HG02763 (cell line): ENCODE data around the gene GSTM4.

Source experiments
- ATAC-seq: cut with Tn5 transposase; IDR thresholded peaks from one replicate; pipeline ENCODE4 v1.9.1; 2021; ENCODE audit warnings: mild to moderate bottlenecking, moderate library complexity; ENCODE audit not compliant: unreplicated experiment

Gene GSTM4

DNA sequence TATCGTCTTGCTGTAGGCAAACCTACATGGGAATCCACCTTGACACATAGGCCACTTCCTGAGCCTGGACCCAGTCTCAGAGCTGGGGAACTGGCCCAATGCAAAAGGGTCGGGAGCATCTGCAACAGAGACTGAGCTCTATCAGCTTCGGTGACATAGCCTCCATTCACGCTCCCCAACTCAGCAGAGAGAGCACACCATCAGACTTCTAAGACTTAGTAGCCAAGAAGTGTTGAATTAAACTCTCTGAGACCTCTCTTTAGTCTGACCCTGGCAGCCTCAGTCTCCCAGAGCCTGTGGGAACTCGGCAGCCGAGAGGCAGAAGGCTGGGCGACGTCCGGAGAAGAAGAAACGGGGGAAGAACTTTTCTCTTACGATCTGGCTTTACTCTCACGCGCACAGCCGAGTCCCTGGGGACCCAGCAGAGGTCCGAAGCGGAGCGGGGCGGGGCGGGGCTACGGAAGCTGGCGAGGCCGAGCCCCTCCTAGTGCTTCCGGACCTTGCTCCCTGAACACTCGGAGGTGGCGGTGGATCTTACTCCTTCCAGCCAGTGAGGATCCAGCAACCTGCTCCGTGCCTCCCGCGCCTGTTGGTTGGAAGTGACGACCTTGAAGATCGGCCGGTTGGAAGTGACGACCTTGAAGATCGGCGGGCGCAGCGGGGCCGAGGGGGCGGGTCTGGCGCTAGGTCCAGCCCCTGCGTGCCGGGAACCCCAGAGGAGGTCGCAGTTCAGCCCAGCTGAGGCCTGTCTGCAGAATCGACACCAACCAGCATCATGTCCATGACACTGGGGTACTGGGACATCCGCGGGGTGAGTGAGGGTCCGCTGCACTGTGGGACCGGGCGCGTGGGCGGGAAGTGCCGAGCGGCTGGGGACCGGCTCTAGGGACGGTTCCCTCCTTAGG lies at the start of gene GSTM4:
Gene GSTM4, plus strand, starts transcription at position 485 of the 905 bp plus-strand sequence. Its CDS starts 291 bp downstream, at position 776.
- peak; percentile 87 for ATAC-seq

- no peak for ATAC-seq
Measured at GRCh38 chr1:109609881-109610280, 46.0 kb upstream of the GSTM4 start.

GRCh38 chr1:109610609-109611307 lies 45.1 kb upstream of the GSTM4 start:
- ATAC-seq: no peak

DNA sequence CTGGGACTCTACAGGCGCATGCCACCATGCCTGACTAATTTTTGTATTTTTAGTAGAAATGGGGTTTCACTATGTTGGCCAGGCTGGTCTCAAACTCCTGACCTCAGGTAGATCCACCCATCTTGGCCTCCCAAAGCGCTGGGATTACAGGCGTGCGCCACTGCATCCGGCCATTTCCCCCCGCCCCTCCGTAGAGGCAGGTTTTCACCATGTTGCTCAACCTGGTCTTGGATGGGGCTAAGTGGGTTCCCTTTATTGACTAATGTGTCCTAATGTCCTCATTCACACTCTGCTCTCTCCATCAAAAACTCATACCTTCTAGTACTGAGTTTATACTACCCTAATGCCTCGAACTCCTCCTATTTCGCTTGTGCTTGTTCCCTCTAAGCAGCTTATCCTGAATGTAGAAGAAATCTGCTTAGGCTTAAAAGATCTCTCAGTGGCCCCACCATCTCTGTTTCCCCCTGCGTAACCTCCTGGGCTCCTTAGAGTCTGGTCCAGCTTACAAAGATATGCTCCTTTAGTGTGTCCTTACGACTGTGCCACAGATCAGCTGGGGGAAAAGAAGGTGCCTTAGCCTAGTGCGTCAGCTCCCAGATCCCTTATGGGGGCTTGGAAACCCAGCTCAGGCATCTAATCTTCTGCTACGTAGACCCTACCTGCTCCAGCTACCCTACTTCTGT lies 44.5 kb upstream of the GSTM4 start:
- ATAC-seq: no peak

DNA sequence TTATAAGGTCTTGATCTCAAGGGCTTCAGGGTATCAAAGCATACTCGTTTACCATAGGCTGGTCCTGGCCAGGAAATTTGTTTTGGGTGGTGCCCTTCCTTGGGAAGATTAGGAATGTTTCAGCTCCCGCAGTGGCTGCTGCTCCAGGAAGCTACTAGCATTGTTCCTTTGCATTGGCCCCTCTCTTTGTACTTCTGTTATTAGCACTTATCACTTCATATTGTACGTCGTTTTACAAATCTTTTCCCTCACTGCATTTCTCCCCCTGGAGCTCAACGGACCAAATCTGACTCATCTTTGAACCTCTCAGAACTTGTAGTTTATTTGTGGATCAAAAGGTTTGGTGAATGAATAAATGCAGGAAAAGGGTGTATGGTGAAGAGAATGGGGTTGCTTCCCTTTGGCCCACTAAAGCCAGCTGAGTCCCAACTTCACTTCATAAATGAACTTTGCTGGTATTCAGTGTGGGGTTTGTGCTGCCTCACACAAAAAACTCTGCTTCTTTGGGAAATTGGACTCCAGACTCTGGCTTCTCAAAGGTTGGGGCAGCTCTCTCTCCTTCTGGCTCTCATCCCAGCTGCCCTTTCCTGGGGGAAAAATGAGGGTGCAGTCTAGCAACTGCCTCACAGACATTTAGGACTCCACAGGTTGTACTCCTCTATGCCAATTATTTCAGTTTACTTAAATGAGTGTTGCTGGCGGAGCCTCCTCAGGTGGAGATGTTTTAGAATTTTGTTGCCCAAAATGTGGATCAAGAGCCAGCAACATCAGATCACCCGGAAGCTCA lies 42.3 kb upstream of the GSTM4 start:
- ATAC-seq: no peak

DNA sequence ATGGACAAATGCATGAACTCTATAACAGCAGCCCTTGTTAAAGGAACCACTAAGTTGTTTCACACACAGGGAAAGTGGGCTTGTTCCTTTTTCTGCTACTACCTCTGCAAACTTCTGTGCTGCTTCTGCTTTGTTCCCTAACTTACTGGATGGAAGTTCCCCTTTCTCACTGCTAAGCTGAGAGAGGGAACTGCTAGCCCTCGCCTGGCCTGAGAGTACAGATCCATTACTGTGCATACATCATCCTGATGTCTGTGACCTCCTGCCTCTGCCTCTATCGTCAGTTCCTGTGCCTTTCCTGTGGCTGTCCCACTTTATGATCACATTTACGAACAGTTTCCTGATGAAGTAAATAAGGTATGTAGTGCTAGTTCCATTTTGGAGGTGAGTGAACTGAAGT lies 40.0 kb upstream of the GSTM4 start:
- ATAC-seq: no peak

- ATAC-seq: no peak
Measured at GRCh38 chr1:109616391-109616790, 39.5 kb upstream of the GSTM4 start.

DNA sequence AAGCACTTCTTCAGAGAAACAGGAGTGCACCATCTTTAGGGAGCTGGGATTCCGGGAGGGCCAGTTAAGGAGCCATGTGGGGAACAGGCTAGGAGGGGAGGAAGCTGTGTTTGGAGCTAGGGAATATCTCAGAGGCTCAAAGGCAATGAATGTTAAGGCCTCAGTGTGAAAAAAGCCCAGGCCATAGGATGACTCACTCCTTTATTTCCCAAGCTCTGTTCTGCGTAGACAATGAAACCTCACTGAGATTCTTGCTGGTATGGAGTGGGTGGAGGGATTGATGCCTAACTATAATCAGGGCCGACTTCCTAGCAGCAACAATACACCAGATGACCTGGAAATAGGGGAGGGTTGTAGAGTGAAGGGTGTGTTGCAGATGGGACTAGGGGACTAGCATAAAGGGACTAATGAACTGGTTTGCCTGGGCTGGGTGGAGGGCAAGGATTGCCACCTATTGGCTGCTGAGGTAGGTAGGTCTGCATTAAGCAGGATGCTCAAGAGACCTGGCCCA lies 38.6 kb upstream of the GSTM4 start:
- ATAC-seq: no peak

DNA sequence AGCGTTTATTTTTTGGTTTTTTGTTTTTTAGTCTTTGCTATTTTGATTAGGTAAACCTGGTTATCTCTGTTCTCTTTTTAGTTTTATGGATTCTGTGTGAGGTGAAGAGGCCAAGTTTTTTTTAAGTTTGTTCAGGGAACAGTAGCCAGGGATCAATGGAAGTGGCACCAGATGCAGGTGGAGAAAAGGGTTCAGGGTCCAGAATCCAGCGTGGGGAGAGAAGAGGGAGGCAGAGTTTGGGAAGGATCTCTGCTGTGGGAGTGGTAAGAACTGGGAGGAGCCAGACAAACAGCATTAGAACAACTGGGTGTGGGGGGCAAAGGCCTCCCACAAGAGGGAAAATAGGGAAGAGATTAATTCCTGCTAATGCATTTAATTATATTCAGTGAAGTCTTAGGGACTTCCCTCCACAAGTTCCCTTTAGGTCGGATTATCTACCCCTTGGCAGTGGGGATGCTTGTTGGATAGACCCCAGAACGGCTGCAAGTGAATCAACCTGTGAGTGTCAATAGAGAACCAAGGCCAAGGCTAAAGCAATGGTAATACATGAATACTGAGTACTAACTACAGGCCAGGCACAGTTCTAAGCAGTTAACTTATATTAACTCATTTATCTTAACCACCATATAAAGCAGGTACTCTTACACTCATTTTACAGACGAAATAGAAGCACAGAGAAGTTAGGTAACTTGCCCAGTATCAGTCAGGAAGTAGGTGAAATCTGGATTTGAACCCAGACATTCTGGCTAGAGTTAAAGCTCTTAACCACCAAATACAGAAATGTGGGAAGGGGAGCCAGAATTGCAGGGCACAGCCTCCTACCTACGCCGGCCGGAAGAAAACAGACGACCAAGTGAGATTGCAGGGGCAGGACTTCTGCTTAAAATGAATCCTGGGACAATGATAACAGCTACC lies 37.0 kb upstream of the GSTM4 start:
- ATAC-seq: no peak

- peak; percentile 41 for ATAC-seq
Measured at GRCh38 chr1:109619576-109620400, 36.1 kb upstream of the GSTM4 start, which contains the start of the genes AMPD2 and GNAT2. AMPD2 (plus strand) TSS chr1:109619837; CDS start chr1:109621176, 1,339 bp downstream. GNAT2 (minus strand) TSS chr1:109619616; CDS start chr1:109612870, 6,746 bp downstream.

GRCh38 chr1:109620401-109620791 lies 35.5 kb upstream of the GSTM4 start:
- no peak for ATAC-seq

GRCh38 chr1:109620841-109621286 lies 35.0 kb upstream of the GSTM4 start:
- ATAC-seq: peak; percentile 81

- no peak for ATAC-seq
Measured at GRCh38 chr1:109621379-109622136, 34.3 kb upstream of the GSTM4 start.

- no peak for ATAC-seq
Measured at GRCh38 chr1:109622137-109622892, 33.6 kb upstream of the GSTM4 start.

DNA sequence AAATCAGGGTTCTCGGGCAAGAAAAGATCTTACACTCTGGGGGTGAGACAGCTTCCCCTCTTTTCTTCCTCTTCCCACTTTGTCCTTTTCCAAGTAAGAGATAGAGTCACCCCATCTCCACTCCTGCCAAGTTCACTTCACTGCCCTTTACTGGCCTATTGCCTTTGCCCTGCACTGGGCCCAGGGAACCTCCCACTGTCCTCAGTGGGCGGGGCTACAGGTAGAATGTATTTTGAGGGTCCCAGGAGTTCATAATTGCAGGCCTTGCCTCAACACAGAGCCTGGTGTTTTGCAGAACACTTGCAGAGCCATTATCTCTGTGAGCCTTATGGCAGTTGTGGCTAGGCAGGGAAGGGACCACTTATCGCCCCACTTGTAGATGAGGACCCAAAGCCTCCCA lies 33.0 kb upstream of the GSTM4 start:
- ATAC-seq: no peak

GRCh38 chr1:109623601-109624161 lies 32.2 kb upstream of the GSTM4 start:
- no peak for ATAC-seq
